GM12878 (cell line): ENCODE results near the gene ATP2C1. TPM values are rescaled to one million over a fixed set of nuclear protein-coding genes. Genes with fewer than 3 reads are reported as not detected.

Source experiments
- ATAC-seq: fragments of 200-7000 bp; cut with Tn5 transposase; 3 replicates; pipeline ENCODE4 v1.9.1; 2020; ENCODE audit warnings: mild to moderate bottlenecking, moderate library complexity
- BruUV-seq: library from RNA; stranded (reverse); fragments of 400-500 nt; replicated peaks from 2 replicates; lab custom pipeline; 2021; lab: Mats Ljungman, UMichigan
- CTCF ChIA-PET: fragments of 300-600 bp; sonication (Branson Sonifier 250); formaldehyde crosslinking; extraction: SDS; loops from one replicate; lab custom pipeline; 2021; ENCODE audit warnings: inconsistent platforms; lab: Yijun Ruan, JAX
- POLR2A ChIA-PET: fragments of 350-600 bp; formaldehyde crosslinking; extraction: SDS; loops from one replicate; lab custom pipeline; 2021; ENCODE audit warnings: inconsistent platforms; lab: Charles Lee
- RAD21 ChIA-PET: fragments of 300-600 bp; sonication (Branson Sonifier 250); formaldehyde crosslinking; loops from one replicate; lab custom pipeline; 2023; ENCODE audit warnings: antibody characterized with exemption; ENCODE audit not compliant: unreplicated experiment; lab: Charles Lee
- SMC1A ChIA-PET: fragments of 300-600 bp; sonication (Branson Sonifier 250); formaldehyde crosslinking; loops from one replicate; lab custom pipeline; 2023; ENCODE audit not compliant: unreplicated experiment, uncharacterized antibody; lab: Charles Lee
- DNase-seq: peaks from one replicate; pipeline ENCODE4 v3.0.0-alpha.2; 2011; ENCODE audit warnings: low read depth, low spot score
- FAIRE-seq: peaks from 3 replicates; lab custom pipeline; 2011; peaks lifted over from hg19 to GRCh38; lab: Jason Lieb, UNC
- H2AFZ ChIP-seq: 2 replicates; pipeline ENCODE4 v1.6.0; 2011; ENCODE audit warnings: low read depth, low read length, control low read depth; ENCODE audit not compliant: control insufficient read depth
- H3K27ac ChIP-seq: 2 replicates; pipeline ENCODE4 v1.5.1; 2011; ENCODE audit warnings: control low read depth; ENCODE audit not compliant: control insufficient read depth, insufficient read depth
- H3K27me3 ChIP-seq, 2 experiments: replicated peaks in 1 of 2; 2 replicates each; pipeline versions ENCODE4 v1.6.0 to v1.6.1; 2011; ENCODE audit warnings: low read length in 1 of 2; ENCODE audit not compliant: control insufficient read depth in 2 of 2, insufficient read depth in 2 of 2
- H3K36me3 ChIP-seq, 2 experiments: 2 replicates each; pipeline ENCODE4 v1.5.1; 2011; ENCODE audit warnings: low read length in 1 of 2; ENCODE audit not compliant: control insufficient read depth in 2 of 2, insufficient read depth in 2 of 2
- H3K4me1 ChIP-seq: 2 replicates; pipeline ENCODE4 v1.6.1; 2011; ENCODE audit warnings: mild to moderate bottlenecking, low read length, moderate library complexity, mixed read lengths; ENCODE audit not compliant: control insufficient read depth, insufficient read depth
- H3K4me2 ChIP-seq: 2 replicates; pipeline ENCODE4 v1.6.0; 2011; ENCODE audit warnings: control low read depth; ENCODE audit not compliant: control insufficient read depth, insufficient read depth
- H3K4me3 ChIP-seq: fragments of 200-600 bp; sonication (generic); 2 replicates; pipeline ENCODE4 v1.5.1; 2016
- H3K79me2 ChIP-seq: 2 replicates; pipeline ENCODE4 v1.6.0; 2011; ENCODE audit warnings: low read length; ENCODE audit not compliant: control insufficient read depth, insufficient read depth
- H3K9ac ChIP-seq: 2 replicates; pipeline ENCODE4 v1.8.0; 2011; ENCODE audit warnings: low read length, control low read depth, mixed read lengths; ENCODE audit not compliant: control insufficient read depth, insufficient read depth
- H3K9me3 ChIP-seq: replicated peaks from 3 replicates; pipeline ENCODE4 v1.5.1; 2011; ENCODE audit warnings: mild to moderate bottlenecking, low read length; ENCODE audit not compliant: control insufficient read depth, insufficient read depth
- H4K20me1 ChIP-seq: 2 replicates; pipeline ENCODE4 v1.6.0; 2011; ENCODE audit not compliant: control insufficient read depth, insufficient read depth
- WGBS: methylation state at CpG from one replicate; pipeline ENCODE4 v1.1.6; 2016; ENCODE audit warnings: low lambda C conversion rate; ENCODE audit not compliant: insufficient replicate concordance, insufficient coverage; ENCODE audit errors: missing lambda C conversion rate; 5-methylcytosine and 5-hydroxymethylcytosine counted together
- in situ Hi-C: fragments of 300-500 bp; cut with MboI; formaldehyde crosslinking; loops from 9 replicates; pipeline ENCODE4 v1.14.3; 2018; ENCODE audit warnings: mixed read lengths
- intact Hi-C: fragments of 100-400 bp; cut with micrococcal nuclease; formaldehyde crosslinking; loops from one replicate; pipeline ENCODE4 v1.14.2; 2022; ENCODE audit not compliant: unreplicated experiment
- polyA plus RNA-seq, 11 experiments: library from polyadenylated mRNA; depleted of rRNA in 4 of 11; unstranded in 6 of 11; stranded (reverse) in 5 of 11; fragments of >200 nt; fragmentation: Nextera tagmentation in 4 of 11; fragmentation: Illumina TruSeq in 1 of 11; extraction: Ambion mirVana in 4 of 11; extraction: Trizol in 1 of 11; gene quantifications; 1 replicate in 1 of 11; 2 replicates in 10 of 11; pipeline versions ENCODE4 v1.2.1 to v1.2.3, GENCODE V29; 2011 to 2016; ENCODE audit warnings: inconsistent platforms in 2 of 11, missing spikeins in 2 of 11, low read depth in 1 of 11
- total RNA-seq, 4 experiments: library from RNA; depleted of rRNA in 3 of 4; stranded (reverse); fragments of >200 nt in 3 of 4; fragmentation: Illumina TruSeq in 1 of 4; extraction: Trizol in 1 of 4; gene quantifications; 2 replicates each; pipeline versions ENCODE4 v1.2.1 to v1.2.3, GENCODE V29; 2013 to 2021
- TF ChIP-seq, protein P1 (sequence below): fragments of 450-650 bp; IDR thresholded peaks from 2 replicates; pipeline ENCODE4 v1.6.1; 2018; ENCODE audit warnings: borderline replicate concordance, mild to moderate bottlenecking; ENCODE audit not compliant: partially characterized antibody
- TF ChIP-seq, protein P2 (sequence below): fragments of 450-650 bp; IDR thresholded peaks from 2 replicates; pipeline ENCODE4 v1.6.1; 2017; ENCODE audit warnings: mild to moderate bottlenecking

The ATP2C1 gene
- total and polyA plus RNA-seq, 10 of the 15 experiments (the other 5 are each of a cell fraction or from before 2014, with no cell fraction given), result 20.6 to 116 (median 55.1) TPM

DNA sequence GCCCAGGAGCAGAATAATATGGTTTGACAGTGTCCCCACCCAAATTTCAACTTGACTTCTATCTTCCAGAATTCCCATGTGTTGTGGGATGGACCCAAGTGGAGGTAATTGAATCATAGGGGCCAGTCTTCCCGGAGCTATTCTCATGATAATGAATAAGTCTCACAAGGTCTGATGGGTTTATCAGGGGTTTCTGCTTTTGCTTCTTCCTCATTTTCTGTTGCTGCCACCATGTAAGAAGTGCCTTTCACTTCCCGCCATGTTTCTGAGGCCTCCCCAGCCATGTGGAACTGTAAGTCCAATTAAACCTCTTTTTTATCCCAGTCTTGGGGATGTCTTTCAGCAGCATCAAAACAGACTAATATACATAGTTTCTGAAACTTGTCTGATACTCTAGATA lies 28.4 kb upstream of the ATP2C1 start:
- in situ Hi-C loops (no loop called here), intact Hi-C loops (no loop called here)
- TF ChIP-seq, protein P1, sequence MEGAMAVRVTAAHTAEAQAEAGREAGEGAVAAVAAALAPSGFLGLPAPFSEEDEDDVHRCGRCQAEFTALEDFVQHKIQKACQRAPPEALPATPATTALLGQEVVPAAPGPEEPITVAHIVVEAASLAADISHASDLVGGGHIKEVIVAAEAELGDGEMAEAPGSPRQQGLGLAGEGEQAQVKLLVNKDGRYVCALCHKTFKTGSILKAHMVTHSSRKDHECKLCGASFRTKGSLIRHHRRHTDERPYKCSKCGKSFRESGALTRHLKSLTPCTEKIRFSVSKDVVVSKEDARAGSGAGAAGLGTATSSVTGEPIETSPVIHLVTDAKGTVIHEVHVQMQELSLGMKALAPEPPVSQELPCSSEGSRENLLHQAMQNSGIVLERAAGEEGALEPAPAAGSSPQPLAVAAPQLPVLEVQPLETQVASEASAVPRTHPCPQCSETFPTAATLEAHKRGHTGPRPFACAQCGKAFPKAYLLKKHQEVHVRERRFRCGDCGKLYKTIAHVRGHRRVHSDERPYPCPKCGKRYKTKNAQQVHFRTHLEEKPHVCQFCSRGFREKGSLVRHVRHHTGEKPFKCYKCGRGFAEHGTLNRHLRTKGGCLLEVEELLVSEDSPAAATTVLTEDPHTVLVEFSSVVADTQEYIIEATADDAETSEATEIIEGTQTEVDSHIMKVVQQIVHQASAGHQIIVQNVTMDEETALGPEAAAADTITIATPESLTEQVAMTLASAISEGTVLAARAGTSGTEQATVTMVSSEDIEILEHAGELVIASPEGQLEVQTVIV, result no peak
- TF ChIP-seq, protein P2, sequence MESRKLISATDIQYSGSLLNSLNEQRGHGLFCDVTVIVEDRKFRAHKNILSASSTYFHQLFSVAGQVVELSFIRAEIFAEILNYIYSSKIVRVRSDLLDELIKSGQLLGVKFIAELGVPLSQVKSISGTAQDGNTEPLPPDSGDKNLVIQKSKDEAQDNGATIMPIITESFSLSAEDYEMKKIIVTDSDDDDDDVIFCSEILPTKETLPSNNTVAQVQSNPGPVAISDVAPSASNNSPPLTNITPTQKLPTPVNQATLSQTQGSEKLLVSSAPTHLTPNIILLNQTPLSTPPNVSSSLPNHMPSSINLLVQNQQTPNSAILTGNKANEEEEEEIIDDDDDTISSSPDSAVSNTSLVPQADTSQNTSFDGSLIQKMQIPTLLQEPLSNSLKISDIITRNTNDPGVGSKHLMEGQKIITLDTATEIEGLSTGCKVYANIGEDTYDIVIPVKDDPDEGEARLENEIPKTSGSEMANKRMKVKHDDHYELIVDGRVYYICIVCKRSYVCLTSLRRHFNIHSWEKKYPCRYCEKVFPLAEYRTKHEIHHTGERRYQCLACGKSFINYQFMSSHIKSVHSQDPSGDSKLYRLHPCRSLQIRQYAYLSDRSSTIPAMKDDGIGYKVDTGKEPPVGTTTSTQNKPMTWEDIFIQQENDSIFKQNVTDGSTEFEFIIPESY, result peak; percentile 95
- BruUV-seq, result no TSS peak
- H3K27ac ChIP-seq, result no peak overlapping the region
- H3K4me3 ChIP-seq, result no peak overlapping the region
- DNase-seq, result no peak
- H3K36me3 ChIP-seq, result no peaks in the 10 kb centered on the region; a peak in 1 of 4 replicates
- CTCF ChIA-PET, result no interaction called here
- no peak for ATAC-seq
- H4K20me1 ChIP-seq, result no peaks in the 10 kb centered on the region
- no peaks in the 10 kb centered on the region for H3K4me1 ChIP-seq
- no peak overlapping the region for H3K9ac ChIP-seq
- no peak overlapping the region for H2AFZ ChIP-seq
- FAIRE-seq, result no peak
- SMC1A ChIA-PET, result no interaction called here
- peaks cover 11% of the 10 kb centered on the region; the same call in 2 of the 3 replicates for H3K9me3 ChIP-seq
- RAD21 ChIA-PET, result no interaction called here
- WGBS, result 100% methylated on average over 2 of the region's 2 CpGs
- no peak overlapping the region for H3K4me2 ChIP-seq
- POLR2A ChIA-PET, result no interaction called here
- no peaks in the 10 kb centered on the region for H3K27me3 ChIP-seq
- peaks cover 12% of the 10 kb centered on the region for H3K79me2 ChIP-seq
